ENCODE measurements around the gene HSPB9.

HSPB9 gene

GRCh38 chr17:42101513-42102292, 20.9 kb upstream of the HSPB9 start:
- peak; percentile 44 to 63 for ATAC-seq

GRCh38 chr17:42103221-42103954, 19.2 kb upstream of the HSPB9 start:
- no peak for ATAC-seq

- ATAC-seq, result no peak
Measured at GRCh38 chr17:42104264-42104663, 18.3 kb upstream of the HSPB9 start.

- no peak for ATAC-seq
Measured at GRCh38 chr17:42106009-42106408, 16.6 kb upstream of the HSPB9 start.

- ATAC-seq, result no peak
Measured at GRCh38 chr17:42107124-42107523, 15.5 kb upstream of the HSPB9 start.

GRCh38 chr17:42107597-42108576, 14.7 kb upstream of the HSPB9 start:
- ATAC-seq, result peak; percentile 70 to 75

- ATAC-seq, result no peak
Measured at GRCh38 chr17:42109086-42109485, 13.5 kb upstream of the HSPB9 start.

- ATAC-seq, result no peak
Measured at GRCh38 chr17:42110301-42111264, 12.0 kb upstream of the HSPB9 start.

- no peak for ATAC-seq
Measured at GRCh38 chr17:42111265-42111636, 11.4 kb upstream of the HSPB9 start.

- ATAC-seq, result peak; percentile 5 to 9
Measured at GRCh38 chr17:42111871-42112551, 10.6 kb upstream of the HSPB9 start.

- ATAC-seq, result peak; percentile 90 to 92
Measured at GRCh38 chr17:42112552-42113176, 9.9 kb upstream of the HSPB9 start, which contains the start of gene DHX58. Gene DHX58 (minus strand): TSS chr17:42112714. CDS start chr17:42111892, 822 bp downstream.

- no peak for ATAC-seq
Measured at GRCh38 chr17:42113293-42114069, 9.1 kb upstream of the HSPB9 start.

GRCh38 chr17:42114118-42114517, 8.5 kb upstream of the HSPB9 start:
- no peak for ATAC-seq

GRCh38 chr17:42116705-42117396, 5.8 kb upstream of the HSPB9 start:
- ATAC-seq, result peak; percentile 25 to 30

GRCh38 chr17:42117397-42118125, 5.0 kb upstream of the HSPB9 start:
- ATAC-seq, result no peak

- no peak for ATAC-seq
Measured at GRCh38 chr17:42118126-42118510, 4.5 kb upstream of the HSPB9 start.

- ATAC-seq, result peak; percentile 21 to 27
Measured at GRCh38 chr17:42118545-42118944, 4.1 kb upstream of the HSPB9 start.

- ATAC-seq, result no peak
Measured at GRCh38 chr17:42119301-42119700, 3.3 kb upstream of the HSPB9 start.
